Measurements from ENCODE around the gene DAW1.

Gene DAW1, protein sequence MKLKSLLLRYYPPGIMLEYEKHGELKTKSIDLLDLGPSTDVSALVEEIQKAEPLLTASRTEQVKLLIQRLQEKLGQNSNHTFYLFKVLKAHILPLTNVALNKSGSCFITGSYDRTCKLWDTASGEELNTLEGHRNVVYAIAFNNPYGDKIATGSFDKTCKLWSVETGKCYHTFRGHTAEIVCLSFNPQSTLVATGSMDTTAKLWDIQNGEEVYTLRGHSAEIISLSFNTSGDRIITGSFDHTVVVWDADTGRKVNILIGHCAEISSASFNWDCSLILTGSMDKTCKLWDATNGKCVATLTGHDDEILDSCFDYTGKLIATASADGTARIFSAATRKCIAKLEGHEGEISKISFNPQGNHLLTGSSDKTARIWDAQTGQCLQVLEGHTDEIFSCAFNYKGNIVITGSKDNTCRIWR
- 0 to 0.13 reads per million in 2 donors for total RNA-seq

DNA sequence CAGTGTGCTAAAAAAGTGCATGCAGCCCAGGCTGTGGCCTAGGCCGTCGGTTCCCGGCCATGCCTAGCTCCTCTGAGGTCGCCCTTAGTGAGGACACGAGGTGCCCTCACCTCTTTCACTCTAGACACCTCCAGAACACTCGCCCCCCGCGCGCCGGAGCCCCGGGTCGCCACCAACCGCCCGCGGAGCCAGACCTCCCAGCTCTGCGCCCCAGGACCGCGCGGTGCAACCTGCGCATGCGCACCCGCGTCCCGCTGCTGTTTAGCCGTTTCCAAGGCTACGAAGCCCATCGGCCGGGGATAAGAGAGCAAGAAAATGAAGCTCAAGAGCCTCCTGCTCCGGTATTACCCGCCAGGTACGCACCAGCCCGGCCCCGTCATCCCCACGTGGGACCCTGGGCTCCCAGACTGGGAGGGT, at the start of gene DAW1:
TSS of gene DAW1 (plus strand) at position 257 of the 417 bp plus-strand sequence. CDS start at position 316, 59 bp downstream.
- DNase-seq, result peak in 3 of 5 experiments; percentile 14 to 60 (median 43)

GRCh38 chr2:227822416-227823003, 48.9 kb upstream of the DAW1 start:
- DNase-seq, result no peak

- DNase-seq, result no peak
These were observed 47.5 kb upstream of the DAW1 start for GRCh38 chr2:227823922-227824321.

DNA sequence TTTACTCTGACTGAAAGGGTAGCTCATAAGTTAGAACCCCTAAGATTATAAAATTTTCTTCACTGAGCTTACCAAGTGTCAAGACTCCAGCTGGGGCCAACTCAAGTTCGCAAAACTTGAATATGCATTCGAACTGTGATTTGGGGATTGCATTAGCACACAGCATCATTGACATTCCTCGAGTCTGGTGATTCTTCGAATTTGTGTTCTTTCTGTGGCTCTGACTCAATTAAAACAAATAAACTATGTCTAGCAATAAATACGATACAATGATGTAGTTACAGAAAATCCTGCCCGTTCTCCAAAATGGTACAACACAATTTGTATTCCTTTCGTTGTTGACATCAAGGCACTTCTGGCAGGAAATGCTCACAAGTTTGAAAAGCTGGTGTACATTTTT, 46.7 kb upstream of the DAW1 start:
- no peak for DNase-seq

DNA sequence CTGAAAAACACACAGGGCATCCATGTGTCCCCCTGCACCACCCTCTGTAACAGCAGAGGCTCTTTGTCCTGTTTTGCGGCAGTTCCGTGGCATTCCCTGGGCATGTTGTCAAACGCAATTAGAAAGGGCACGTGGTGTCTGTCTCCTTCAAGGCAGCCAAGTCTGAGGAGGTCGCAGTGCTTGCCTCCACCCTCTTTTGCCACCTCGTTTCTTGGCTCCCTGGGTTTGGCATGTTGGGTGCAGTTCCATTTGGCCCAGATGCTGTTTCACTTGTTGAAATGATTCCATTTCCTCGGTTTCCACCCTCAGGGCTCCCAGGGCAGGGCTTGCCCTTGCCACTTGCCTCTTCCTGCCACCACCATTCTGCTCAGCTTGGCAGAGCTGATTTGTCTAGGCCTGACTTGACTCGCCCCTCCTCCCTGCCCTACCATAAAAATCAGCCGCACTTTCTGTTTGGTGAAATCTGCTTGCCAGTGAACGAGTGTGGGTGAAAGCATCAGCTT, 45.4 kb upstream of the DAW1 start:
- peak in 1 of 5 experiments; percentile 55 for DNase-seq

GRCh38 chr2:227826563-227826962, 44.9 kb upstream of the DAW1 start:
- DNase-seq, result peak in 1 of 5 experiments; percentile 65

GRCh38 chr2:227827143-227827542, 44.3 kb upstream of the DAW1 start:
- no peak for DNase-seq

- no peak for DNase-seq
These were observed 42.9 kb upstream of the DAW1 start for GRCh38 chr2:227828477-227828912.

DNA sequence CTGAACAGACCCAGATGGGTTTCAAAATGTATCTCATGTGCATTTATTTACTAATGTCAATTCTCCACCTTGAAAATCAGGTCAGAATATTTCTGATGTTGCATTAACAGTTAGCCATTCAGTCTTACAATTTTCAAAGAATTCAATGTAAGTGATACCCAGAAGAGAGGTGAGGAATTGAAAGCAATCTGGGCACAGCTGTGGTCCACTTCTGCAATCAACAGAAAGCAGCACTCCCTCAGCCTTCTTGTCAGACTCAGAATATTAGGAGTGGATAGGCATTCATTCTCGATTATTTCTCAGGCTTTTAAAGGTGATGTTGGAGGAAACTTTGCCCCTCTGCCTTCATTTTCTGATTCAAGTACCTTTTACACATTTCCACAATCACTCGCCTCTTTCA, 42.1 kb upstream of the DAW1 start:
- no peak for DNase-seq

DNA sequence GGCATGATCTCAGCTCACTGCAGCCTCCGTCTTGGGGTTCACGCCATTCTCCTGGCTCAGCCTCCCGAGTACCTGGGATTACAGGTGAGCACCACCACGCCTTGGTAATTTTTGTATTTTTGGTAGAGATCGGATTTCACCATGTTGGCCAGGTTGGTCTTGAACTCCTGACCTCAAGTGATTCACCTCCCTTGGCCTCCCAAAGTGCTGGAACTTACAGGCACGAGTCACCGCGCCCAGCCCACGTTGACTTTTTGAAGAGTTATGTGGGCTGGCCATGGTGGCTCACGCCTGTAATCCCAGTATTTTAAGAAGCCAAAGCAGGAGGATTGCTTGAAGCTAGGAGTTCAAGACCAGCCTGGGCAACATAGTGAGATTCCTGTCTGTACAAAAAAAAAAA, 37.0 kb upstream of the DAW1 start:
- no peak for DNase-seq

DNA sequence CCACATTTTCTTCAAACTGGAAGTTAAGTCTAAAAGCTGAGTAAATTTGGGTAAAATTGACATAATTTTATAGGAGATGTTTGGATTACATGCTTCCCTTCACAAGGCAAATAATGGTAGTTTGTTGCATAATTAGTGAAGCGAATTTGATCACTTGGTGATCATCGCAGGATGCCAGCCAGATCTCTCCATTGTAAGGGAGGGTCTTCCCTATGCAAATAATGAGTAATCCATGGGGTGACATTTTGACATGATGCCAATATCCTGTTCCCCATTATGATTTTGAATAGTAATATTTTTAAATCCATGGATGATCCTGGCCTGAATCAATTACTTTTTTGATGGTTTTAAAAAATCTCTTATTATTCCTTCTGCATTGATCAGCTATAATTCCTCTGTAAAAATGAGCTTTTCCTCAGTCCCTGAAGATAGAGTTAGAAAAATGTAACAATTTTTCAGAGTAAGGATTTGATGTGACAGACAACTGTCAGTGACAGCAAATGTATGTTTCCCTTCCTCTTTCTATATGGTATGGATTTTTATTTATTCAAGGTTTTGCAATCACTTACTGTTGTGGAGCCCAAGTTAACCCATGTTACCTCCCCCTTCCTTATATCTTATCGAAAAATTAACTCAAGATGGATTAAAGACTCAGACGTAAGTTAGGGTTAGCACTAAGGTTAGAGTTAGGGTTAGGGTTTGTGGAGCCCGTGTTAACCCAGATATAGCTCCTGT, 36.3 kb upstream of the DAW1 start:
- no peak for DNase-seq

DNA sequence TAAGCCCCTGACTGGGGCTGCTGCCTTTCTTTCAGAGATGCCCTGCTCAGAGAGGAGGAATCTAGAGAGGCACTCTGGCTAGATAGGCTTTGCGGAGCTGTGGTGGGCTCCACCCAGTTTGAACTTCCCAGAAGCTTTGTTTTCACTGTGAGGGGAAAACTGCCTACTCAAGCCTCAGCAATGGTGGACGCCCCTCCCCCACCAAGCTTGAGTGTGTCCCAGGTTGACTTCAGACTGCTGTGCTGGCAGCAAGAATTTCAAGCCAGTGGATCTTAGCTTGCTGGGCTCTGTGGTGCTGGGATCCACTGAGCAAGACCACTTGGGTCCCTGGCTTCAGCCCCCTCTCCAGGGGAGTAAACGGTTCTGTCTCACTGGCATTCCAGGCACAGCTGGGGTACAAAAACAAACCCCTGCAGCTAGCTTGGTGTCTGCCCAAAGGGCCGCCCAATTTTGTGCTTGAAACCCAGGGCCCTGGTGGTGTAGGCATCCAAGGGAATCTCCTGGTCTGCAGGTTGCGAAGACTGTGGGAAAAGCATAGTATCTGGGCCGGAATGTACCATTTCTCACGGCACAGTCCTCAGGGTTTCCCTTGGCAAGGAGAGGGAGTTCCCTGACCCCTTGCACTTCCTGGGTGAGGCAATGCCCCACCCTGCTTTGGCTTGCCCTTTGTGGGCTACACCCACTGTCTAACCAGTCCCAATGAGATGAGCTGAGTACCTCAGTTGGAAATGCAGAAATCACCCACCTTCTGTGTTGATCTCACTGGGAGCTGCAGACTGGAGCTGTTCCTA, 31.9 kb upstream of the DAW1 start:
- DNase-seq, result peak in 1 of 5 experiments; percentile 9

- no peak for DNase-seq
These were observed 24.6 kb upstream of the DAW1 start for GRCh38 chr2:227846831-227847230.

GRCh38 chr2:227848146-227848545, 23.3 kb upstream of the DAW1 start:
- no peak for DNase-seq

GRCh38 chr2:227848586-227848985, 22.8 kb upstream of the DAW1 start:
- peak in 1 of 5 experiments; percentile 74 for DNase-seq

DNA sequence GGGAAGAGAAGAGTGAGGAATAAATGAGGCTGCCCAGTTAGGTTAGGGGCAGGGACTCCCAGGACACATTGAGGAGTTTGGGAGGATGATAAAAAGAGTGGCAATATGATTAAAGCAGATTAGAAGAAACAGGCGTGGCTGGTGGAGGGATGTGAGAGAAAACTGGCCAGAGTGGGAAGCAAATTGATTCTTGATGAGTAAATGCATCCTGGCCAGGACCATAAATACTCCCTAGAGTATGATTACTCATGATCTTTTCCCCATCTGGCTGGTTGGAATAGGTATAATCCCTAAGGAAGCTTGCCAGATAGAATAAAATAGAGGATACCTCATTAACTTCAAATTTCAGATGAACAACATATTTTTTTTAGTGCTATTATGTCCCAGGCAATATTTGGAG, 21.5 kb upstream of the DAW1 start:
- DNase-seq, result no peak

DNA sequence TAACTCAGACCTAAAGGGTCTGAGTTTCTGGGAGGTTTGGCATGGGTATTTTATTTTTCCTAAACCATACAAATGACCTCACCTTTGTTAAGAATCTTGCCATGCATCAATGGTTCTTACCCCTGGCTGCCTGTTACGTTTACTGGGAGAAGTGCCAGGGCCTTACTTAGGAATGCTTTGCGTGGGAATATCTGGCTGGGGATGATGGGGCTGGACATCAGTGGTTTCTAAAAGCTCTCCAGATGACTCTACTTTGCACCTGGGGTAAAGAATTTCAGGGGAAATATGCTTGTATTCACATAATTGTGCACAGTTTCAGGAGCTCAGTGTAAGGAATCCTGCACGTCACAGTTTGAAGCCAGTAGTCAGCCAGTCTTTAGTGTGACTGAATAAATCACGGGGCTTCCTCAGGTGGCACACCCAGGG, 18.2 kb upstream of the DAW1 start:
- no peak for DNase-seq

DNA sequence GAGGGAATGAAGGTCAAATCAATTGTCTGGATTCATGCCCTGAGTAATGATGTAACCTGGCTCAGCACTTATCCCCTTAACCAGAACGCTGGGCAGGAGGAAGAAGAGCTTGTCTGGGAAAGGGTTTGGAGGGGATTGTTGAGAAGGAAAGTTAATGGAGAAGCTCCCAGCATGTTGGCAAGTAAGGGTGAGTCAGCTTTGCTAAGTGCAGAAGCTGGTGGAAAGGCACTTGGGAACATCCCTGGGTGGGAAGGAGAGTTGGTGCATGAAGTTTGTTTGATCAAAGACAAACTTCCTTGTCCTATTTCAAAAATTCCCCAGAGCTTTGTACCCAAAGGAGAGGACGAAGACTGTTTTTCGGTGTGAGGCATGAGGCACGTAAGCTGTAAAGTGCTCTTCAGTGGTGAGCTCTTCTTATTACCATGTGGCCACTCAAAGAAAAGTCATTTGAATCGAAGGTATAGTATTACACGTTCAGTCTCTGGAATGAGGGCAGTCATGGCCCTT, 17.6 kb upstream of the DAW1 start:
- no peak for DNase-seq

- no peak for DNase-seq
These were observed 16.0 kb upstream of the DAW1 start for GRCh38 chr2:227855440-227855839.

GRCh38 chr2:227856697-227857096, 14.7 kb upstream of the DAW1 start:
- no peak for DNase-seq

DNA sequence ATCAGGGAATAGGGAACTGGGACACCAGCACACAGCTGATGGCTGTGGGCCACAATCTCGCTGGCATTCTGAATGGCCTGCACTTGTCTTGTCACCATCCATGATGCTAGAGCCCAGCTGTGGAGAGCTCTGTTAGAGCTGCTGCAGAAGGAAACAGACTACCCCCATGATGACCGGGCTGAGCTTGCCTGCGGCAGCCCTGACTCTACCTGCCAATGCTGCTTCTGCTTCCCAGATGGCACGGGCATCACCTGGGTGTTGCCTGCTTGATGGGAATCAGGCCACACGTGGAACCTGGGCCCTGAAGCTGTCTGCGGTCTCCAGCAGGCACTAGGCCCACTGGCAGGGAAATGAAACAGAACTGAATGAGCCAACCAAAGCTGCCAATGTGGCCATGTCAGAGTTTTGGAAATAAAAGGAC, 11.2 kb upstream of the DAW1 start:
- no peak for DNase-seq

DNA sequence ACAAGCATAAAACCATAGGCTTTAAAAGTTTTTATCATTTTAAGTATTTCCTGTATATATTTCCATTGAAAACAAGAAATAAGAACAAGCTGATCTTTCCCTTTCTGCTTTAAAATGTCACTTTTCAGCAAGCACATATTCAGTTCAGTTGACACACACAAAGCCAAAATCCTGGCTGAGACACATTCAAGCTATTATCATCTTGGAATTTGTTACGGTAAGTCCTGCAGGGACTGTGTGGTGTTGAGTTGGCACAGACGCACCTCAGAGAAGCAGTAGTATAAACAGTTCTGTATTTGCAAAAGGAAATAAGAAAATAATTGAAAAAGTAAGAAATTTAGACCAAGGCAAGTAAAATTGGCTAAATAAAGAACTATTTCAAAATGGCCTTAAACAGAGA, 10.4 kb upstream of the DAW1 start:
- DNase-seq, result no peak
